Fibroblast of the aortic adventitia (primary cell): Measurements from ENCODE around the gene FILIP1. TPM values are rescaled to one million over a fixed set of nuclear protein-coding genes. Genes with fewer than 3 reads are reported as not detected.

Experiments
- DNase-seq: peaks from one replicate; pipeline ENCODE4 v3.0.0-alpha.2; 2010; ENCODE audit warnings: low read depth
- H3K4me3 ChIP-seq: 2 replicates; pipeline ENCODE4 v1.5.1; 2011; ENCODE audit warnings: low read depth, mild to moderate bottlenecking, control low read depth, low read length, moderate library complexity
- CTCF ChIP-seq: IDR thresholded peaks from 2 replicates; pipeline ENCODE4 v1.5.1; 2011; ENCODE audit warnings: mild to moderate bottlenecking, low read length, control low read depth, inconsistent platforms; ENCODE audit not compliant: insufficient read depth
- total RNA-seq: library from RNA; depleted of rRNA; stranded (reverse); fragments of >200 nt; gene quantifications from 2 replicates; pipeline ENCODE4 v1.2.3, GENCODE V29; 2012; ENCODE audit warnings: low replicate concordance

The FILIP1 gene
- total RNA-seq, 1 donor, result 0.45 TPM

DNA sequence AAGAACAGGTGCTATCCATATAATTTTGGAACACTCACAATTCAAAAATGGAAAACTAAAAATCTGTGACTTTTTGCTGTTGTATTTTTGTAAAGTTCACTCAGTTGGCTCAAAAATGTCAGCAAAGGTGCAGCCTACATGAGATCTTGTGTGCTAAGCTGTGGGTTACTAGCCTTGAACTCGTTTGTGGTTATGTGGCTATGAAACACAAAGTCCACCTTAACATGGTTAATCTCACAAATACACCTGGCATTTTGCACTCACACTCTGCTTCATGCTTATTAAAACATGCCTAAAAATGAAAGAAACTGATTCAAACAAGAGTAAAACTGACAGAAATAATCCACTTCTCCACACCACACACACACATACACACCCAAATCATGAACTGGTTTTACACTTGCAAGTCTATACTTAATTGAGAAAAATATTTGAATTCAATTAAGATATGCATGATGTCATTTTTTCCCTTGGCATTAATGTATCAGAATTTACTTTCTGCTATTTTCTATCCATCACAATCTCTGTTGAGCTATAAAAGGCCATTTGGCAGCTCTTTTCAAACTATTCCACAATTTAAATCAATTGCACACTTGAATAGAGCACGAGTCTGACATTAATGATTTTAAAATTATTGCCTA, 186.1 kb downstream of the FILIP1 start:
- no peak for DNase-seq
- H3K4me3 ChIP-seq, result no peak overlapping the region
- no peak for TF ChIP-seq CTCF

GRCh38 chr6:75306064-75306463, 187.5 kb downstream of the FILIP1 start:
- H3K4me3 ChIP-seq, result no peak overlapping the region
- TF ChIP-seq CTCF, result no peak
- no peak for DNase-seq

DNA sequence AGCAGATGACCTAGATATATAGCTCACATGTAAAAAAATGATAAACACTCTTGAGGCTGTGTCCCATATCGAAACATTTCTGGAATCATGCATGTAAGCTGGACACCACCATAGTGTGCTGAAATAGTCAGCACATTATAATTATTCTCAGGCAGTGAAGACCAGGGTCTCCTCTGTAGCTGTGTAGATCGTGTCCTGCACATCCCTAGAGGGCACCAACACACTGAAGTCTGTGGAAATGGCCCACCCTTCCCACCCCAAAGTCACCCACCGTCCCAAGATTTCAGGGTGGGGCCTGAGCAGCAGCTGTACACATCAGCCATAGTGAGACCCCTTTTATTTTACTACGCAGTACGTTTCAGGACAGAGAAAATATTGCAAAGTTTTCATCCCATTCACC, 188.0 kb downstream of the FILIP1 start:
- H3K4me3 ChIP-seq, result no peak overlapping the region
- TF ChIP-seq CTCF, result no peak
- DNase-seq, result no peak

- DNase-seq, result no peak
- TF ChIP-seq CTCF, result no peak
- no peak overlapping the region for H3K4me3 ChIP-seq
These were observed 191.3 kb downstream of the FILIP1 start for GRCh38 chr6:75302280-75302679.

DNA sequence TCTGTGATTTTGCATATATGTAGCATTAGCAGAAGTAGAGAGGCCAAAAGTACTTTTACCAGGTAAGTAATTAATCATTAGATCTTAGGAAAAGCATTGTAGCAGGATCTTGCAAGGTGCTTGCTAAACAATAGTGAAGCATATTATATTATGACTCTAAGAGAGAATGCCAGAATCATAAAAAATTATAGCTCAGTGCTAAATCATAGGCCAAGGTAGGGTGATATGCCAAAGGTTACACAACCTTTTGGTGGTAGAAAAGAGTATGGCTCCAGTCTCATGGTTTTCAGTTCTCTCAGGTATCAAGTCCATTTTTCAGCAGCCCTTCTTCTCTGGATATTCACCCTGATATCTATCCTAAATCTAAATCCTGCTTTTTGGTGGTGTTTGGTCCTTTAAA, 192.1 kb downstream of the FILIP1 start:
- no peak for TF ChIP-seq CTCF
- DNase-seq, result no peak
- no peak overlapping the region for H3K4me3 ChIP-seq

GRCh38 chr6:75301088-75301487, 192.5 kb downstream of the FILIP1 start:
- H3K4me3 ChIP-seq, result no peak overlapping the region
- no peak for TF ChIP-seq CTCF
- no peak for DNase-seq

DNA sequence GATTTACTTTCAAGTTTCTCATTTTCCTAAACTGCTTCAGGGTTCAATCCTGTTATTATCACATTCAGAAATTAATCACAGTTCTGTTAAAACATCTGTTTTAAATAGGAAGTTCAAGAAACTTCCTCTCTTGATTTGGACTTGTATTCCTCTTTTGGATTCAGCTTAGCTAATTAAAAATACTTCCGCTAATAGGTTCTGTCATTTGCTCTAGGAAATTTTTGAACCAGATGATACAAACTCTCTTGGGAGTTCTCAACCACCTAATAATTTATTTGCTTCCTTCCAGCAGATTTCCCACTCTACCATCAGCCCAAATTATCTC, 193.1 kb downstream of the FILIP1 start:
- no peak for TF ChIP-seq CTCF
- no peak overlapping the region for H3K4me3 ChIP-seq
- no peak for DNase-seq
